Measurements from ENCODE around the gene KCNS1.

KCNS1 gene

GRCh38 chr20:45110301-45110700, 9.4 kb upstream of the KCNS1 start:
- no peak for DNase-seq (ENCODE audit: low read depth)

GRCh38 chr20:45109634-45110033, 8.7 kb upstream of the KCNS1 start:
- no peak for DNase-seq (ENCODE audit: low read depth)

GRCh38 chr20:45105317-45105716, 4.4 kb upstream of the KCNS1 start:
- no peak for DNase-seq (ENCODE audit: low read depth)

GRCh38 chr20:45104786-45105185, 3.9 kb upstream of the KCNS1 start:
- no peak for DNase-seq (ENCODE audit: low read depth)

- DNase-seq (ENCODE audit: low read depth) = no peak
These were observed 2.1 kb upstream of the KCNS1 start for GRCh38 chr20:45103072-45103471.

- no peak for DNase-seq (ENCODE audit: low read depth)
These were observed 465 bp upstream of the KCNS1 start for GRCh38 chr20:45101333-45101850.

GRCh38 chr20:45098103-45098773, 2.7 kb downstream of the KCNS1 start:
- DNase-seq (ENCODE audit: low read depth) = no peak

GRCh38 chr20:45097485-45098102, 3.3 kb downstream of the KCNS1 start:
- no peak for DNase-seq (ENCODE audit: low read depth)

GRCh38 chr20:45096781-45097180, 4.1 kb downstream of the KCNS1 start:
- DNase-seq (ENCODE audit: low read depth) = no peak

- DNase-seq (ENCODE audit: low read depth) = peak; percentile 31
These were observed 5.1 kb downstream of the KCNS1 start for GRCh38 chr20:45095805-45096238.

- no peak for DNase-seq (ENCODE audit: low read depth)
These were observed 5.9 kb downstream of the KCNS1 start for GRCh38 chr20:45094864-45095574.

- DNase-seq (ENCODE audit: low read depth) = no peak
These were observed 6.7 kb downstream of the KCNS1 start for GRCh38 chr20:45094201-45094600.

- no peak for DNase-seq (ENCODE audit: low read depth)
These were observed 8.0 kb downstream of the KCNS1 start for GRCh38 chr20:45092898-45093297.

- no peak for DNase-seq (ENCODE audit: low read depth)
These were observed 9.6 kb downstream of the KCNS1 start for GRCh38 chr20:45091366-45091765.

- no peak for DNase-seq (ENCODE audit: low read depth)
These were observed 10.4 kb downstream of the KCNS1 start for GRCh38 chr20:45090481-45090880.

GRCh38 chr20:45088247-45088646, 12.7 kb downstream of the KCNS1 start:
- no peak for DNase-seq (ENCODE audit: low read depth)

GRCh38 chr20:45087814-45088213, 13.1 kb downstream of the KCNS1 start:
- no peak for DNase-seq (ENCODE audit: low read depth)

GRCh38 chr20:45087097-45087790, 13.7 kb downstream of the KCNS1 start:
- no peak for DNase-seq (ENCODE audit: low read depth)

- DNase-seq (ENCODE audit: low read depth) = no peak
These were observed 15.1 kb downstream of the KCNS1 start for GRCh38 chr20:45085867-45086266.

GRCh38 chr20:45085289-45085688, 15.6 kb downstream of the KCNS1 start:
- DNase-seq (ENCODE audit: low read depth) = no peak

- no peak for DNase-seq (ENCODE audit: low read depth)
These were observed 17.8 kb downstream of the KCNS1 start for GRCh38 chr20:45083127-45083526.

GRCh38 chr20:45082468-45082867, 18.5 kb downstream of the KCNS1 start:
- DNase-seq (ENCODE audit: low read depth) = no peak

Data from activated gamma-delta T cell treated with anti-CD3 and anti-CD28 coated beads, Interleukin-2, amount 50 U/mL, for 16 hours (primary cell).